CD14-positive monocyte (primary cell): Measurements from ENCODE around the gene BMERB1. TPM values are rescaled to one million over a fixed set of nuclear protein-coding genes. Genes with fewer than 3 reads are reported as not detected.

ENCODE experiments used
- DNase-seq, 3 donors: peaks; one replicate each; pipeline ENCODE4 v3.0.0-alpha.2; 2011 to 2022
- H2AFZ ChIP-seq: 2 replicates; pipeline ENCODE4 v1.6.0; 2012; ENCODE audit warnings: mild to moderate bottlenecking, low read depth, low read length, inconsistent platforms; ENCODE audit not compliant: insufficient read depth, poor library complexity, severe bottlenecking
- H3K27ac ChIP-seq, 2 donors: 1 replicate in 1 of 2; 2 replicates in 1 of 2; pipeline ENCODE4 v1.5.1; 2012 to 2013; ENCODE audit warnings: low read length in 2 of 2, control low read depth in 1 of 2, inconsistent platforms in 1 of 2, low read depth in 1 of 2, mild to moderate bottlenecking in 1 of 2
- H3K27me3 ChIP-seq, 2 donors: one replicate each; pipeline versions ENCODE4 v1.6.0 to v1.6.1; 2011 to 2013; ENCODE audit warnings: low read length in 2 of 2; ENCODE audit not compliant: control insufficient read depth in 2 of 2, insufficient read depth in 2 of 2
- H3K36me3 ChIP-seq, 2 donors: replicated peaks in 1 of 2; 1 replicate in 1 of 2; 2 replicates in 1 of 2; pipeline versions ENCODE4 v1.5.1 to v1.6.1; 2012 to 2013; ENCODE audit warnings: low read length in 2 of 2, control low read depth in 1 of 2, inconsistent platforms in 1 of 2, mild to moderate bottlenecking in 1 of 2; ENCODE audit not compliant: insufficient read depth in 2 of 2, control insufficient read depth in 1 of 2
- H3K4me1 ChIP-seq, 2 donors: 1 replicate in 1 of 2; 2 replicates in 1 of 2; pipeline versions ENCODE4 v1.5.1 to v1.6.1; 2012 to 2013; ENCODE audit warnings: low read length in 2 of 2, control low read depth in 1 of 2, inconsistent platforms in 1 of 2, mild to moderate bottlenecking in 1 of 2, moderate library complexity in 1 of 2; ENCODE audit not compliant: insufficient read depth in 2 of 2, control insufficient read depth in 1 of 2
- H3K4me2 ChIP-seq: replicated peaks from 2 replicates; pipeline ENCODE3; 2012; ENCODE audit warnings: low read length, moderate library complexity, mild to moderate bottlenecking; ENCODE audit not compliant: poor library complexity, severe bottlenecking; ENCODE audit errors: extremely low read depth
- H3K4me3 ChIP-seq, 3 experiments: fragments of 200-600 bp in 1 of 3; sonication (generic) in 1 of 3; replicated peaks in 1 of 3; 1 replicate in 2 of 3; 2 replicates in 1 of 3; pipeline ENCODE4 v1.5.1; 2011 to 2013; ENCODE audit warnings: low read length in 3 of 3, mild to moderate bottlenecking in 3 of 3, control low read depth in 2 of 3, low read depth in 2 of 3, inconsistent platforms in 1 of 3, moderate library complexity in 1 of 3
- H3K79me2 ChIP-seq: 2 replicates; pipeline ENCODE4 v1.6.0; 2012; ENCODE audit warnings: mild to moderate bottlenecking, control low read depth, inconsistent platforms, low read length, moderate library complexity; ENCODE audit not compliant: insufficient read depth
- H3K9ac ChIP-seq: 2 replicates; pipeline ENCODE4 v1.6.0; 2017; ENCODE audit warnings: low read length, mild to moderate bottlenecking; ENCODE audit not compliant: insufficient read depth, poor library complexity, severe bottlenecking
- H3K9me3 ChIP-seq, 2 donors: replicated peaks in 1 of 2; 1 replicate in 1 of 2; 2 replicates in 1 of 2; pipeline versions ENCODE4 v1.5.1 to v1.6.1; 2012 to 2013; ENCODE audit warnings: low read length in 2 of 2, control low read depth in 1 of 2; ENCODE audit not compliant: control insufficient read depth in 1 of 2, insufficient read depth in 1 of 2
- H4K20me1 ChIP-seq: 2 replicates; pipeline ENCODE4 v1.6.0; 2012; ENCODE audit warnings: mild to moderate bottlenecking, low read length, control low read depth, moderate library complexity; ENCODE audit not compliant: insufficient read depth
- H3K27ac Mint-ChIP-seq, 7 donors: one replicate each; pipeline ENCODE4 v1.8.0; 2020; ENCODE audit warnings: mild to moderate bottlenecking in 7 of 7, mixed read lengths in 7 of 7, moderate library complexity in 6 of 7, inconsistent platforms in 2 of 7
- H3K27me3 Mint-ChIP-seq, 3 donors: one replicate each; pipeline ENCODE4 v1.8.0; 2021 to 2022; ENCODE audit warnings: low read depth in 3 of 3, mild to moderate bottlenecking in 3 of 3, mixed read lengths in 3 of 3, moderate library complexity in 3 of 3, inconsistent platforms in 1 of 3
- H3K36me3 Mint-ChIP-seq, 2 donors: one replicate each; pipeline ENCODE4 v1.8.0; 2020; ENCODE audit warnings: mixed read lengths in 2 of 2, inconsistent platforms in 1 of 2, mild to moderate bottlenecking in 1 of 2
- H3K4me1 Mint-ChIP-seq: one replicate; pipeline ENCODE4 v1.8.0; 2020; ENCODE audit warnings: mild to moderate bottlenecking, mixed read lengths
- H3K4me3 Mint-ChIP-seq, 2 donors: one replicate each; pipeline ENCODE4 v1.8.0; 2020; ENCODE audit warnings: mild to moderate bottlenecking in 2 of 2, mixed read lengths in 2 of 2, moderate library complexity in 1 of 2
- H3K9me3 Mint-ChIP-seq, 7 donors: one replicate each; pipeline ENCODE4 v1.8.0; 2020 to 2022; ENCODE audit warnings: mixed read lengths in 7 of 7, mild to moderate bottlenecking in 6 of 7, moderate library complexity in 6 of 7, inconsistent platforms in 2 of 7
- CTCF ChIP-seq: fragments of 200-600 bp; IDR thresholded peaks from one replicate; pipeline ENCODE4 v1.8.0; 2022; ENCODE audit warnings: antibody characterized with exemption, mild to moderate bottlenecking
- WGBS: methylation state at CpG from one replicate; pipeline ENCODE4 v1.1.5; 2013; ENCODE audit warnings: missing lambda C conversion rate; ENCODE audit not compliant: insufficient coverage; 5-methylcytosine and 5-hydroxymethylcytosine counted together
- intact Hi-C, 2 donors: fragments of 100-400 bp; cut with micrococcal nuclease; formaldehyde crosslinking; loops; one replicate each; pipeline versions ENCODE4 v1.15.0 to v1.15.1; 2023
- polyA plus RNA-seq, 3 donors: library from polyadenylated mRNA; depleted of rRNA in 1 of 3; unstranded in 2 of 3; stranded (reverse) in 1 of 3; fragments of 300-500 nt in 2 of 3; fragments of >200 nt in 1 of 3; fragmentation: Illumina TruSeq in 2 of 3; gene quantifications; 1 replicate in 2 of 3; 2 replicates in 1 of 3; pipeline ENCODE4 v1.2.3, GENCODE V29; 2012 to 2021

The BMERB1 gene
- polyA plus RNA-seq, 3 donors = 0.11 to 0.28 (median 0.11) TPM

- DNase-seq = peak; percentile 51 to 85 (median 73)
- peaks cover 71 to 72% of the 10 kb centered on the region in 2 donors for H3K4me1 ChIP-seq
- H3K4me1 Mint-ChIP-seq = peaks cover 72% of the 10 kb centered on the region
- H3K4me3 Mint-ChIP-seq = peak overlapping the region in 1 of 2 donors; percentile 37
- no peaks in the 10 kb centered on the region for H3K27me3 ChIP-seq
- peak overlapping the region; percentile 90 to 99 (median 94) for H3K27ac Mint-ChIP-seq
- 60% methylated on average over 4 of the region's 9 CpGs for WGBS
- H3K27ac ChIP-seq = peak overlapping the region; percentile 63 to 82
- no peaks in the 10 kb centered on the region for H3K79me2 ChIP-seq
- peaks cover 52 to 57% of the 10 kb centered on the region in 2 donors for H3K36me3 Mint-ChIP-seq
- H3K27me3 Mint-ChIP-seq = no peaks in the 10 kb centered on the region
- no peaks in the 10 kb centered on the region for H3K9me3 ChIP-seq
- no peak overlapping the region for H2AFZ ChIP-seq
- intact Hi-C loops = loop anchor here (5.0 to 10.0 kb wide), 4 partner anchors 49 to 82 kb away; partner anchors contain the start of gene MARF1 (in 1 of the 2)
- peaks cover 30 to 38% of the 10 kb centered on the region in 2 donors for H3K36me3 ChIP-seq
- no peak overlapping the region for H3K9ac ChIP-seq
- H3K4me3 ChIP-seq = peak overlapping the region in 1 of 3 experiments; percentile 24
- H3K9me3 Mint-ChIP-seq = peaks cover 0 to 2% (median 0%) of the 10 kb centered on the region in 7 donors
- H3K4me2 ChIP-seq = peak overlapping the region; percentile 17
- TF ChIP-seq CTCF = no peak
- H4K20me1 ChIP-seq = no peaks in the 10 kb centered on the region
These were observed 158.8 kb downstream of the BMERB1 start for GRCh38 chr16:15593235-15593634.

DNA sequence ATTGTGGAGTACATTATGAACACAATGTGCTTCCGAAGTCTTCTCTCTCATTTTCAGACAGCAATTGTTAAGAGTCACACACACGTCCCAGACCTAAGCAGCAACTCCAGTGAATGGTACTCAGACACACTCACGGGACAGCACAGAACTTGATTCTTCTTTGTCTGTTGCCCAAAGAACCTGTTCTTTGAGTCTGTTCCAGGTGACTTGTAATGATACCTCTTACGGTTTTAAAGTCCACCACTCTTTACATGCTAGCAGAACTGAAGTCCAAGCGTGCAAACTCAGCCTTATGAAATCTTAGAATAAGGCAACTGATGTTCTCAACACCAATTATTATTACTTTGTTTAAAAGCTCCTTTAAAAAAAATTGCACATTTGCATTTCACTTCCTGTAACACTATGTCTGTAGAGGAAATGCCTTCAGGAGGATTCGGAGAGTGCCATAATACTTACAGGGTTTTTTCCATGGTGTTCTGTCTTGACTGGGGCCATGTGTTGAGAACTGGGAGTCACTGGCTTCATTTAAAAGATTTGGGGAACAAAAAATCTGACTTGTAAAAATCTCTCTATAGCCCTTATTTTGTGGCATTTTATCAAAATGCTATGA lies 160.4 kb downstream of the BMERB1 start:
- TF ChIP-seq CTCF = no peak
- H2AFZ ChIP-seq = peak overlapping the region; percentile 30
- H3K27ac Mint-ChIP-seq = peak overlapping the region; percentile 65 to 99 (median 94)
- peaks cover 60 to 66% of the 10 kb centered on the region in 2 donors for H3K36me3 Mint-ChIP-seq
- no peaks in the 10 kb centered on the region for H3K27me3 ChIP-seq
- H3K27me3 Mint-ChIP-seq = no peaks in the 10 kb centered on the region
- H3K4me1 Mint-ChIP-seq = peaks cover 56% of the 10 kb centered on the region
- H3K27ac ChIP-seq = peak overlapping the region in 1 of 2 donors; percentile 82
- H3K4me3 Mint-ChIP-seq = no peak overlapping the region
- peak overlapping the region in 1 of 3 experiments; percentile 23 for H3K4me3 ChIP-seq
- H3K9me3 ChIP-seq = no peaks in the 10 kb centered on the region
- no peaks in the 10 kb centered on the region for H4K20me1 ChIP-seq
- intact Hi-C loops = loop anchor here (5.0 to 10.0 kb wide), 4 partner anchors 47 to 80 kb away; partner anchors contain the start of gene MARF1 (in 1 of the 2)
- H3K9ac ChIP-seq = no peak overlapping the region
- peak overlapping the region; percentile 23 for H3K4me2 ChIP-seq
- peaks cover 0 to 2% (median 0%) of the 10 kb centered on the region in 7 donors for H3K9me3 Mint-ChIP-seq
- H3K4me1 ChIP-seq = peaks cover 55 to 56% of the 10 kb centered on the region in 2 donors
- DNase-seq = peak in 1 of 3 donors; percentile 44
- H3K79me2 ChIP-seq = no peaks in the 10 kb centered on the region
- peaks cover 45 to 53% of the 10 kb centered on the region in 2 donors for H3K36me3 ChIP-seq
- 97% methylated on average over 4 of the region's 6 CpGs for WGBS
